HepG2 (cell line): ENCODE results near the gene ACACB. TPM values are rescaled to one million over a fixed set of nuclear protein-coding genes. Genes with fewer than 3 reads are reported as not detected.

ENCODE experiments used
- GATAD1 ChIP-seq: IDR thresholded peaks from 2 replicates; pipeline ENCODE4 v1.6.1; 2016; ENCODE audit warnings: missing genetic modification reagents, missing compliant biosample characterization
- MEIS2 ChIP-seq: sonication (generic); formaldehyde crosslinking; IDR thresholded peaks from 2 replicates; pipeline ENCODE4 v1.9.0; 2021; ENCODE audit warnings: mild to moderate bottlenecking, missing genetic modification reagents
- NCOA5 ChIP-seq: sonication (generic); formaldehyde crosslinking; IDR thresholded peaks from 2 replicates; pipeline ENCODE4 v1.4.0; 2020; ENCODE audit warnings: missing genetic modification reagents
- PHF21A ChIP-seq: sonication (generic); formaldehyde crosslinking; IDR thresholded peaks from 2 replicates; pipeline ENCODE4 v1.5.0; 2020; ENCODE audit warnings: mild to moderate bottlenecking, missing genetic modification reagents
- RELA ChIP-seq: sonication (generic); formaldehyde crosslinking; IDR thresholded peaks from 2 replicates; pipeline ENCODE4 v1.4.0; 2020; ENCODE audit warnings: missing genetic modification reagents
- SP5 ChIP-seq: IDR thresholded peaks from 2 replicates; pipeline ENCODE4 v1.6.1; 2016; ENCODE audit warnings: low read depth, borderline replicate concordance
- TEAD2 ChIP-seq: sonication (generic); formaldehyde crosslinking; IDR thresholded peaks from 2 replicates; pipeline ENCODE4 v1.9.0; 2021; ENCODE audit warnings: missing genetic modification reagents
- ZNF10 ChIP-seq: sonication (generic); formaldehyde crosslinking; IDR thresholded peaks from 2 replicates; pipeline ENCODE4 v1.4.0; 2020; ENCODE audit warnings: mild to moderate bottlenecking, low read depth, missing genetic modification reagents, borderline replicate concordance
- ZNF136 ChIP-seq: sonication (generic); formaldehyde crosslinking; IDR thresholded peaks from 2 replicates; pipeline ENCODE4 v1.8.1; 2022; ENCODE audit warnings: low read depth, mild to moderate bottlenecking, moderate library complexity, missing genetic modification reagents
- ZNF292 ChIP-seq: sonication (generic); formaldehyde crosslinking; IDR thresholded peaks from 2 replicates; pipeline ENCODE4 v1.8.1; 2022; ENCODE audit warnings: mild to moderate bottlenecking, low read depth, missing genetic modification reagents, borderline replicate concordance
- ZNF451 ChIP-seq: sonication (generic); formaldehyde crosslinking; IDR thresholded peaks from 2 replicates; pipeline ENCODE4 v1.5.0; 2020; ENCODE audit warnings: mild to moderate bottlenecking, missing genetic modification reagents
- polyA plus RNA-seq, 8 experiments: library from polyadenylated mRNA; depleted of rRNA in 3 of 8; stranded (reverse) in 7 of 8; unstranded in 1 of 8; fragments of >200 nt; fragmentation: Illumina TruSeq in 4 of 8; extraction: Trizol in 4 of 8; gene quantifications; 2 replicates each; pipeline versions ENCODE4 v1.2.1 to v1.2.3, GENCODE V29; 2011 to 2016; ENCODE audit warnings: low read depth in 4 of 8, missing spikeins in 1 of 8, mixed read lengths in 1 of 8; ENCODE audit not compliant: insufficient read depth in 1 of 8
- total RNA-seq, 5 experiments: library from RNA; depleted of rRNA; stranded (reverse); fragments of >200 nt; fragmentation: Illumina TruSeq; extraction: Trizol; gene quantifications; 2 replicates each; pipeline ENCODE4 v1.2.3, GENCODE V29; 2016; ENCODE audit warnings: low read depth in 1 of 5
- TF ChIP-seq, protein P1 (sequence below): sonication (generic); formaldehyde crosslinking; IDR thresholded peaks from 2 replicates; pipeline ENCODE4 v1.8.1; 2023; ENCODE audit warnings: mild to moderate bottlenecking, missing genetic modification reagents
- TF ChIP-seq, protein P2 (sequence below): sonication (generic); formaldehyde crosslinking; IDR thresholded peaks from 2 replicates; pipeline ENCODE4 v1.8.0; 2022; ENCODE audit warnings: missing genetic modification reagents, mild to moderate bottlenecking, moderate library complexity, borderline replicate concordance
- TF ChIP-seq, protein P3 (sequence below): sonication (generic); formaldehyde crosslinking; IDR thresholded peaks from 2 replicates; pipeline ENCODE4 v1.4.0; 2020; ENCODE audit warnings: low read depth, missing genetic modification reagents
- TF ChIP-seq, protein P4 (sequence below): sonication (generic); formaldehyde crosslinking; IDR thresholded peaks from 2 replicates; pipeline ENCODE4 v1.4.0; 2020; ENCODE audit warnings: missing genetic modification reagents
- TF ChIP-seq, protein P5 (sequence below): IDR thresholded peaks from 2 replicates; pipeline ENCODE4 v1.6.1; 2016; ENCODE audit warnings: missing compliant biosample characterization, missing genetic modification reagents, borderline replicate concordance

Gene ACACB
- total and polyA plus RNA-seq, 2 of the 13 experiments (the other 11 are each of a cell fraction or from before 2014, with no cell fraction given), result 6.2 to 8.6 TPM

DNA sequence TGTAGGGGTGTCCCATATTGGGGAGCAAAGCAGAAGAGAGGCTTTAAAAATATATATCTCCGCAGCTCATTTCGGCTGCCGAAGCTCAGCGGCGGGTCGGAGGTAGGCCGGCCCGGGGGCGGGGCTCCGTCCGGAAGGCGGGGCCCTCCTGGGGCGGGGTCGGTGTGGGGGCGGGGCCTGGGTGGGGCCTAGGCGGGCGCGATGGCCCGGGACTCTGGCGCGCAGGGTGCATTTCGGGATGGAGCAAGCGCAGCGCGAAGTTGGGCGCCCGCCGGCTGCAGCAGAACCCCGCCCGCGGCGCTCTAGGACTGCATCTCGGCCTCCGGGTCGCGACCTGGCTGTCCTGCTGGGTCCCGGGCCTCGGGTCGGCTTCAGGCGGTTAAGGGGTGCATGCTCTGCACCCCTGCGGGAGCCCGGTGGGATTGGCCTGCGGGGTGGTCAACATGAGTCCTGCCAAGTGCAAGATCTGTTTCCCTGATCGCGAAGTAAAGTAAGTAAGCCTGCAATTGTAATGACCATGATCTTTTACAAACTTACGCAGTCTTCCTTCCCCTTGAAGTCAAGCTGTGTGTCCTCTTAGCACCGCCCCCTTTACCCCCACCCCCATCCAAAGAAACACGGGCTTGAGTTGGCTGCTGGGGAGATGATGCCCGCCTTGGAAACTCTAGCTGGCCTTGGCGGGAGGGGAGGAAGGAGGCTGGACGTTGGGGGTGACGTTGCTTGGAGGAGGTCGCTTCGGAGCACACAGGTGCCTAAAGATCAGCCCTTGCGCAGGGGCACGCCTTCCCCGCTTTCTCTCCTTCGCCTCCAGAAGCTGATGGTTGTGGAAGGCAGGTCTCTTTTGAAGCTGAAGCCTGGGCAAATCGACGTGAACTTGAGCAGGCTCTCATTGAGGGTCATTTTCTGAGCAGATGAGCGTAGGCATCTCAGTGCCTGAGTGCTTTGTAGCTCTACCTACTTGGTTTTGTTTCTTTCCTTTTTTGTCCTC, 38.4 kb downstream of the ACACB start (continued):
- TF ChIP-seq, protein P1, sequence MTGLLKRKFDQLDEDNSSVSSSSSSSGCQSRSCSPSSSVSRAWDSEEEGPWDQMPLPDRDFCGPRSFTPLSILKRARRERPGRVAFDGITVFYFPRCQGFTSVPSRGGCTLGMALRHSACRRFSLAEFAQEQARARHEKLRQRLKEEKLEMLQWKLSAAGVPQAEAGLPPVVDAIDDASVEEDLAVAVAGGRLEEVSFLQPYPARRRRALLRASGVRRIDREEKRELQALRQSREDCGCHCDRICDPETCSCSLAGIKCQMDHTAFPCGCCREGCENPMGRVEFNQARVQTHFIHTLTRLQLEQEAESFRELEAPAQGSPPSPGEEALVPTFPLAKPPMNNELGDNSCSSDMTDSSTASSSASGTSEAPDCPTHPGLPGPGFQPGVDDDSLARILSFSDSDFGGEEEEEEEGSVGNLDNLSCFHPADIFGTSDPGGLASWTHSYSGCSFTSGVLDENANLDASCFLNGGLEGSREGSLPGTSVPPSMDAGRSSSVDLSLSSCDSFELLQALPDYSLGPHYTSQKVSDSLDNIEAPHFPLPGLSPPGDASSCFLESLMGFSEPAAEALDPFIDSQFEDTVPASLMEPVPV (CRISPR knock-in tag), result no peak
- TF ChIP-seq ZNF292 (CRISPR knock-in tag) (peak; percentile 46; the same call in 1 of the 2 replicates), RELA (CRISPR knock-in tag) (no peak), ZNF451 (CRISPR knock-in tag) (no peak), ZNF136 (CRISPR knock-in tag) (no peak), MEIS2 (CRISPR knock-in tag) (0 out of 2 replicates have a peak, but pooled peaks have one; percentile 31), PHF21A (CRISPR knock-in tag) (no peak), GATAD1 (CRISPR knock-in tag) (no peak), TEAD2 (CRISPR knock-in tag) (no peak), ZNF10 (CRISPR knock-in tag) (no peak), NCOA5 (CRISPR knock-in tag) (no peak), SP5 (CRISPR knock-in tag) (no peak)
- TF ChIP-seq, protein P2, sequence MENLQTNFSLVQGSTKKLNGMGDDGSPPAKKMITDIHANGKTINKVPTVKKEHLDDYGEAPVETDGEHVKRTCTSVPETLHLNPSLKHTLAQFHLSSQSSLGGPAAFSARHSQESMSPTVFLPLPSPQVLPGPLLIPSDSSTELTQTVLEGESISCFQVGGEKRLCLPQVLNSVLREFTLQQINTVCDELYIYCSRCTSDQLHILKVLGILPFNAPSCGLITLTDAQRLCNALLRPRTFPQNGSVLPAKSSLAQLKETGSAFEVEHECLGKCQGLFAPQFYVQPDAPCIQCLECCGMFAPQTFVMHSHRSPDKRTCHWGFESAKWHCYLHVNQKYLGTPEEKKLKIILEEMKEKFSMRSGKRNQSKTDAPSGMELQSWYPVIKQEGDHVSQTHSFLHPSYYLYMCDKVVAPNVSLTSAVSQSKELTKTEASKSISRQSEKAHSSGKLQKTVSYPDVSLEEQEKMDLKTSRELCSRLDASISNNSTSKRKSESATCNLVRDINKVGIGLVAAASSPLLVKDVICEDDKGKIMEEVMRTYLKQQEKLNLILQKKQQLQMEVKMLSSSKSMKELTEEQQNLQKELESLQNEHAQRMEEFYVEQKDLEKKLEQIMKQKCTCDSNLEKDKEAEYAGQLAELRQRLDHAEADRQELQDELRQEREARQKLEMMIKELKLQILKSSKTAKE (CRISPR knock-in tag), result no peak
- TF ChIP-seq, protein P3, sequence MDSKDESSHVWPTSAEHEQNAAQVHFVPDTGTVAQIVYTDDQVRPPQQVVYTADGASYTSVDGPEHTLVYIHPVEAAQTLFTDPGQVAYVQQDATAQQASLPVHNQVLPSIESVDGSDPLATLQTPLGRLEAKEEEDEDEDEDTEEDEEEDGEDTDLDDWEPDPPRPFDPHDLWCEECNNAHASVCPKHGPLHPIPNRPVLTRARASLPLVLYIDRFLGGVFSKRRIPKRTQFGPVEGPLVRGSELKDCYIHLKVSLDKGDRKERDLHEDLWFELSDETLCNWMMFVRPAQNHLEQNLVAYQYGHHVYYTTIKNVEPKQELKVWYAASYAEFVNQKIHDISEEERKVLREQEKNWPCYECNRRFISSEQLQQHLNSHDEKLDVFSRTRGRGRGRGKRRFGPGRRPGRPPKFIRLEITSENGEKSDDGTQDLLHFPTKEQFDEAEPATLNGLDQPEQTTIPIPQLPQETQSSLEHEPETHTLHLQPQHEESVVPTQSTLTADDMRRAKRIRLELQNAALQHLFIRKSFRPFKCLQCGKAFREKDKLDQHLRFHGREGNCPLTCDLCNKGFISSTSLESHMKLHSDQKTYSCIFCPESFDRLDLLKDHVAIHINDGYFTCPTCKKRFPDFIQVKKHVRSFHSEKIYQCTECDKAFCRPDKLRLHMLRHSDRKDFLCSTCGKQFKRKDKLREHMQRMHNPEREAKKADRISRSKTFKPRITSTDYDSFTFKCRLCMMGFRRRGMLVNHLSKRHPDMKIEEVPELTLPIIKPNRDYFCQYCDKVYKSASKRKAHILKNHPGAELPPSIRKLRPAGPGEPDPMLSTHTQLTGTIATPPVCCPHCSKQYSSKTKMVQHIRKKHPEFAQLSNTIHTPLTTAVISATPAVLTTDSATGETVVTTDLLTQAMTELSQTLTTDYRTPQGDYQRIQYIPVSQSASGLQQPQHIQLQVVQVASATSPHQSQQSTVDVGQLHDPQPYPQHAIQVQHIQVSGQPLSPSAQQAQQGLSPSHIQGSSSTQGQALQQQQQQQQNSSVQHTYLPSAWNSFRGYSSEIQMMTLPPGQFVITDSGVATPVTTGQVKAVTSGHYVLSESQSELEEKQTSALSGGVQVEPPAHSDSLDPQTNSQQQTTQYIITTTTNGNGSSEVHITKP (CRISPR knock-in tag), result peak; percentile 80; the same call in 1 of the 2 replicates
- TF ChIP-seq, protein P4, sequence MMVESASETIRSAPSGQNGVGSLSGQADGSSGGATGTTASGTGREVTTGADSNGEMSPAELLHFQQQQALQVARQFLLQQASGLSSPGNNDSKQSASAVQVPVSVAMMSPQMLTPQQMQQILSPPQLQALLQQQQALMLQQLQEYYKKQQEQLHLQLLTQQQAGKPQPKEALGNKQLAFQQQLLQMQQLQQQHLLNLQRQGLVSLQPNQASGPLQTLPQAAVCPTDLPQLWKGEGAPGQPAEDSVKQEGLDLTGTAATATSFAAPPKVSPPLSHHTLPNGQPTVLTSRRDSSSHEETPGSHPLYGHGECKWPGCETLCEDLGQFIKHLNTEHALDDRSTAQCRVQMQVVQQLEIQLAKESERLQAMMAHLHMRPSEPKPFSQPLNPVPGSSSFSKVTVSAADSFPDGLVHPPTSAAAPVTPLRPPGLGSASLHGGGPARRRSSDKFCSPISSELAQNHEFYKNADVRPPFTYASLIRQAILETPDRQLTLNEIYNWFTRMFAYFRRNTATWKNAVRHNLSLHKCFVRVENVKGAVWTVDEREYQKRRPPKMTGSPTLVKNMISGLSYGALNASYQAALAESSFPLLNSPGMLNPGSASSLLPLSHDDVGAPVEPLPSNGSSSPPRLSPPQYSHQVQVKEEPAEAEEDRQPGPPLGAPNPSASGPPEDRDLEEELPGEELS (CRISPR knock-in tag), result no peak
- TF ChIP-seq, protein P5, sequence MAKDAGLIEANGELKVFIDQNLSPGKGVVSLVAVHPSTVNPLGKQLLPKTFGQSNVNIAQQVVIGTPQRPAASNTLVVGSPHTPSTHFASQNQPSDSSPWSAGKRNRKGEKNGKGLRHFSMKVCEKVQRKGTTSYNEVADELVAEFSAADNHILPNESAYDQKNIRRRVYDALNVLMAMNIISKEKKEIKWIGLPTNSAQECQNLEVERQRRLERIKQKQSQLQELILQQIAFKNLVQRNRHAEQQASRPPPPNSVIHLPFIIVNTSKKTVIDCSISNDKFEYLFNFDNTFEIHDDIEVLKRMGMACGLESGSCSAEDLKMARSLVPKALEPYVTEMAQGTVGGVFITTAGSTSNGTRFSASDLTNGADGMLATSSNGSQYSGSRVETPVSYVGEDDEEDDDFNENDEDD (CRISPR knock-in tag), result 0 out of 2 replicates have a peak, but pooled peaks have one; percentile 1
